HepG2 (cell line): Measurements from ENCODE around the gene NSFL1C. TPM values are rescaled to one million over a fixed set of nuclear protein-coding genes. Genes with fewer than 3 reads are reported as not detected.

ENCODE experiments used
- ATAC-seq: fragments of 200-7000 bp; cut with Tn5 transposase; 3 replicates; pipeline ENCODE4 v1.9.1; 2020; ENCODE audit warnings: mild to moderate bottlenecking, moderate library complexity
- BruUV-seq: library from RNA; stranded (reverse); fragments of 400-500 nt; replicated peaks from 2 replicates; lab custom pipeline; 2021; lab: Mats Ljungman, UMichigan
- CTCF ChIA-PET: fragments of 300-600 bp; formaldehyde crosslinking; extraction: SDS; loops from one replicate; lab custom pipeline; 2021; ENCODE audit warnings: low total read pairs, inconsistent platforms, low intra/inter-chr PET ratio; lab: Yijun Ruan, JAX
- POLR2A ChIA-PET: fragments of 350-600 bp; sonication (Branson Sonifier 250); formaldehyde crosslinking; loops from one replicate; lab custom pipeline; 2020; ENCODE audit warnings: antibody characterized with exemption, inconsistent platforms; lab: Yijun Ruan, JAX
- DNase-seq: peaks from one replicate; pipeline ENCODE4 v3.0.0-alpha.2; 2015; ENCODE audit warnings: low spot score
- FAIRE-seq: peaks from 3 replicates; lab custom pipeline; 2011; peaks lifted over from hg19 to GRCh38; lab: Jason Lieb, UNC
- H2AFZ ChIP-seq: one replicate; pipeline ENCODE4 v1.6.1; 2011; ENCODE audit warnings: low read length, inconsistent platforms
- H3K27ac ChIP-seq: fragments of 300-600 bp; 3 replicates; pipeline ENCODE4 v1.8.0; 2011; ENCODE audit warnings: mixed run types, mild to moderate bottlenecking, mixed read lengths, low read length, inconsistent platforms; ENCODE audit not compliant: insufficient read depth; ENCODE audit errors: extremely low read length
- H3K27me3 ChIP-seq, 2 experiments: fragments of 200-600 bp in 1 of 2; 2 replicates in 1 of 2; 3 replicates in 1 of 2; pipeline versions ENCODE4 v1.6.0 to v1.8.0; 2011; ENCODE audit warnings: low read length in 2 of 2, mild to moderate bottlenecking in 2 of 2, moderate library complexity in 2 of 2, inconsistent platforms in 1 of 2; ENCODE audit not compliant: insufficient read depth in 2 of 2, control insufficient read depth in 1 of 2
- H3K36me3 ChIP-seq, 2 experiments: fragments of 200-600 bp in 1 of 2; replicated peaks in 1 of 2; 2 replicates in 1 of 2; 3 replicates in 1 of 2; pipeline versions ENCODE4 v1.5.1 to v1.8.0; 2011; ENCODE audit warnings: low read length in 2 of 2, inconsistent platforms in 1 of 2; ENCODE audit not compliant: insufficient read depth in 2 of 2, control insufficient read depth in 1 of 2
- H3K4me1 ChIP-seq: 2 replicates; pipeline ENCODE4 v1.5.1; 2012; ENCODE audit warnings: low read length, inconsistent platforms; ENCODE audit not compliant: insufficient read depth
- H3K4me2 ChIP-seq: 2 replicates; pipeline ENCODE4 v1.6.0; 2011; ENCODE audit warnings: low read depth, low read length, inconsistent platforms
- H3K4me3 ChIP-seq, 3 experiments: fragments of 200-600 bp in 1 of 3; sonication (generic), shearing (Covaris generic) in 1 of 3; replicated peaks in 1 of 3; 2 replicates each; pipeline ENCODE4 v1.5.1; 2011 to 2016; ENCODE audit warnings: low read length in 3 of 3, inconsistent platforms in 2 of 3, low read depth in 2 of 3, mild to moderate bottlenecking in 2 of 3, control low read depth in 1 of 3, mixed read lengths in 1 of 3; ENCODE audit not compliant: insufficient read depth in 1 of 3
- H3K79me2 ChIP-seq: one replicate; pipeline ENCODE4 v1.6.1; 2011; ENCODE audit warnings: low read length, inconsistent platforms; ENCODE audit not compliant: insufficient read depth
- H3K9ac ChIP-seq: 2 replicates; pipeline ENCODE4 v1.6.0; 2011; ENCODE audit warnings: mild to moderate bottlenecking, low read depth, low read length, inconsistent platforms; ENCODE audit not compliant: insufficient read depth
- H3K9me3 ChIP-seq: 2 replicates; pipeline ENCODE4 v1.5.1; 2012; ENCODE audit warnings: mild to moderate bottlenecking, low read length
- H4K20me1 ChIP-seq: 2 replicates; pipeline ENCODE4 v1.6.0; 2011; ENCODE audit warnings: inconsistent platforms, mild to moderate bottlenecking, low read length, moderate library complexity; ENCODE audit not compliant: insufficient read depth
- MED1 ChIP-seq: sonication (generic); formaldehyde crosslinking; IDR thresholded peaks from 2 replicates; pipeline ENCODE4 v1.4.0; 2020; ENCODE audit warnings: missing genetic modification reagents
- ZNF629 ChIP-seq: sonication (generic); formaldehyde crosslinking; conservative IDR thresholded peaks from 2 replicates; pipeline ENCODE4 v1.5.0; 2020; ENCODE audit warnings: missing genetic modification reagents
- ZNF713 ChIP-seq: sonication (generic); formaldehyde crosslinking; IDR thresholded peaks from 2 replicates; pipeline ENCODE4 v1.4.0; 2020; ENCODE audit warnings: mild to moderate bottlenecking, missing genetic modification reagents
- in situ Hi-C: cut with HindIII; loops from 2 replicates; pipeline ENCODE4 v1.10.0; 2017; ENCODE audit warnings: low pct_unique_long_range_greater_than_20kb; ENCODE audit not compliant: extremely low pct_ligation_motif_present
- intact Hi-C: fragments of 100-400 bp; cut with micrococcal nuclease; formaldehyde crosslinking; loops from one replicate; pipeline ENCODE4 v1.10.0; 2022; ENCODE audit not compliant: unreplicated experiment
- polyA plus RNA-seq, 8 experiments: library from polyadenylated mRNA; depleted of rRNA in 3 of 8; stranded (reverse) in 7 of 8; unstranded in 1 of 8; fragments of >200 nt; fragmentation: Illumina TruSeq in 4 of 8; extraction: Trizol in 4 of 8; gene quantifications; 2 replicates each; pipeline versions ENCODE4 v1.2.1 to v1.2.3, GENCODE V29; 2011 to 2016; ENCODE audit warnings: low read depth in 4 of 8, missing spikeins in 1 of 8, mixed read lengths in 1 of 8; ENCODE audit not compliant: insufficient read depth in 1 of 8
- total RNA-seq, 5 experiments: library from RNA; depleted of rRNA; stranded (reverse); fragments of >200 nt; fragmentation: Illumina TruSeq; extraction: Trizol; gene quantifications; 2 replicates each; pipeline ENCODE4 v1.2.3, GENCODE V29; 2016; ENCODE audit warnings: low read depth in 1 of 5
- TF ChIP-seq, protein P1 (sequence below): sonication (generic); formaldehyde crosslinking; IDR thresholded peaks from 2 replicates; pipeline ENCODE4 v1.5.1; 2020; ENCODE audit warnings: missing genetic modification reagents, mild to moderate bottlenecking, borderline replicate concordance

NSFL1C gene
- total and polyA plus RNA-seq, 2 of the 13 experiments (the other 11 are each of a cell fraction or from before 2014, with no cell fraction given), result 22.9 to 62.7 TPM

DNA sequence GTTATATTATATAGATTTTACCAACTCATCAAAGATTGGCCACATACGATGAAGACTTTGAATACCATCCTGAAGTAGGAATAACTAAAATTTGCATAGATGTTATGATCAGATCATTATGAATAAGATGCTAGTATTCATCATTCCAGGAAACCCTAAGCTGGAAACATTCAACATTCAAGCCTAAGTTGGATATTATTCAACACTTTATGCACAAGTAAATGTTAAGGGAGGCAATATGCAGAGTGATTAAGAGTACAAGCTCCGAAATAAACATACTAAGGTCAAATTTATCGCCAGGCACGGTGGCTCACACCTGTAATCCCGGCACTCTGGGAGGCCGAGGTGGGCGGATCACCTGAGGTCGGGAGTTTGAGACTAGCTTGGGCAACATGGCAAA is 30.4 kb downstream of the NSFL1C start (continued):
- TF ChIP-seq, protein P1, sequence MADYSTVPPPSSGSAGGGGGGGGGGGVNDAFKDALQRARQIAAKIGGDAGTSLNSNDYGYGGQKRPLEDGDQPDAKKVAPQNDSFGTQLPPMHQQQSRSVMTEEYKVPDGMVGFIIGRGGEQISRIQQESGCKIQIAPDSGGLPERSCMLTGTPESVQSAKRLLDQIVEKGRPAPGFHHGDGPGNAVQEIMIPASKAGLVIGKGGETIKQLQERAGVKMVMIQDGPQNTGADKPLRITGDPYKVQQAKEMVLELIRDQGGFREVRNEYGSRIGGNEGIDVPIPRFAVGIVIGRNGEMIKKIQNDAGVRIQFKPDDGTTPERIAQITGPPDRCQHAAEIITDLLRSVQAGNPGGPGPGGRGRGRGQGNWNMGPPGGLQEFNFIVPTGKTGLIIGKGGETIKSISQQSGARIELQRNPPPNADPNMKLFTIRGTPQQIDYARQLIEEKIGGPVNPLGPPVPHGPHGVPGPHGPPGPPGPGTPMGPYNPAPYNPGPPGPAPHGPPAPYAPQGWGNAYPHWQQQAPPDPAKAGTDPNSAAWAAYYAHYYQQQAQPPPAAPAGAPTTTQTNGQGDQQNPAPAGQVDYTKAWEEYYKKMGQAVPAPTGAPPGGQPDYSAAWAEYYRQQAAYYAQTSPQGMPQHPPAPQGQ, result no peak
- no peak for TF ChIP-seq ZNF713
- TF ChIP-seq, all 625 proteins: peak for 0

DNA sequence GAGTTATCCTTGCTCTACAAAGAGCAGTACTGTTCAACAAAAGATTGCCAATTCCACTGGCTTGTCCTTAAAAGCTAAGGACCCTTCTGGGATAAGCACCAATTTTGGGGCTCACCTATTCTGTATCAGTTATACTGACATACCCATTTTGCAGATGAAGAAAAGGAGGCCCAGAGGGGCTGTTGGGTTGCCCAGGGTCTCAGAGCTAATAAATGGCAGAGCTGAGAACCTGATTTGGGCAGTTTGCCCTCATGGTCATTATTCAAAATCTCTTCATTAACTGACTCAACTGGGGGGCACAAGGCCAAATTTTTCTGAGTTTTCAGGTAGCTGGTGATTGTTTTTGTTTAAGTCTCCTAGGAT is 31.3 kb downstream of the NSFL1C start:
- Histone ChIP-seq H3K4me3 (no peak overlapping the region), H3K9me3 (no peaks in the 10 kb centered on the region), H2AFZ (no peak overlapping the region), H3K27me3 (no peaks in the 10 kb centered on the region), H3K79me2 (no peaks in the 10 kb centered on the region), H3K4me2 (no peak overlapping the region), H3K9ac (no peak overlapping the region), H3K27ac (no peak overlapping the region), H3K4me1 (no peaks in the 10 kb centered on the region), H4K20me1 (no peaks in the 10 kb centered on the region), H3K36me3 (no peaks in the 10 kb centered on the region)
- peak; percentile 42; the same call in 1 of the 2 replicates for TF ChIP-seq ZNF629 (CRISPR knock-in tag)
- TF ChIP-seq MED1 (CRISPR knock-in tag), result no peak
- no peak for DNase-seq
- BruUV-seq, result no TSS peak
- intact Hi-C loops, result loop anchor here (5.0 kb wide), 1 partner anchor 37 kb away; no protein-coding TSS in a partner anchor
- FAIRE-seq, result no peak
- in situ Hi-C loops, result no loop called here
- CTCF ChIA-PET, result interaction anchor here (7.4 kb wide), 1 partner anchor 120 kb away, joined by 122 read pairs; no protein-coding TSS in a partner anchor
- ATAC-seq, result no peak
- POLR2A ChIA-PET, result no interaction called here
